Liver (tissue), 9 donors: ENCODE measurements around the gene CITED1. TPM values are rescaled to one million over a fixed set of nuclear protein-coding genes. Genes with fewer than 3 reads are reported as not detected.

Experiments
- DNase-seq: peaks from one replicate; pipeline ENCODE4 v3.0.0-alpha.2; 2017; ENCODE audit warnings: low spot score
- H3K27ac ChIP-seq, 2 donors: one replicate each; pipeline ENCODE4 v1.7.0; 2013; ENCODE audit warnings: inconsistent platforms in 2 of 2, low read length in 2 of 2, control low read depth in 1 of 2, low read depth in 1 of 2, mild to moderate bottlenecking in 1 of 2
- H3K27me3 ChIP-seq, 4 donors: one replicate each; pipeline versions ENCODE4 v1.6.1 to v1.7.0; 2013; ENCODE audit warnings: low read length in 3 of 4, inconsistent platforms in 1 of 4, mild to moderate bottlenecking in 1 of 4, moderate library complexity in 1 of 4; ENCODE audit not compliant: control insufficient read depth in 4 of 4, insufficient read depth in 4 of 4
- H3K36me3 ChIP-seq, 4 donors: one replicate each; pipeline versions ENCODE4 v1.6.1 to v1.7.0; 2013; ENCODE audit warnings: low read length in 3 of 4, mild to moderate bottlenecking in 3 of 4, low read depth in 1 of 4, moderate library complexity in 1 of 4; ENCODE audit not compliant: control insufficient read depth in 4 of 4, insufficient read depth in 3 of 4
- H3K4me1 ChIP-seq, 4 donors: one replicate each; pipeline versions ENCODE4 v1.6.1 to v1.7.0; 2013; ENCODE audit warnings: low read length in 3 of 4, mild to moderate bottlenecking in 3 of 4, moderate library complexity in 1 of 4; ENCODE audit not compliant: control insufficient read depth in 4 of 4, insufficient read depth in 4 of 4
- H3K4me3 ChIP-seq, 3 donors: one replicate each; pipeline versions ENCODE4 v1.6.1 to v1.7.0; 2013; ENCODE audit warnings: low read length in 3 of 3, control low read depth in 1 of 3, low read depth in 1 of 3, mild to moderate bottlenecking in 1 of 3
- H3K9ac ChIP-seq, 2 donors: one replicate each; pipeline ENCODE4 v1.7.0; 2013; ENCODE audit warnings: low read length in 2 of 2, mild to moderate bottlenecking in 2 of 2, moderate library complexity in 2 of 2, control low read depth in 1 of 2, low read depth in 1 of 2
- H3K9me3 ChIP-seq, 4 donors: one replicate each; pipeline versions ENCODE4 v1.6.1 to v1.7.0; 2013; ENCODE audit warnings: low read length in 3 of 4; ENCODE audit not compliant: control insufficient read depth in 4 of 4
- ATF3 ChIP-seq: IDR thresholded peaks from 2 replicates; pipeline ENCODE4 v1.6.1; 2016; ENCODE audit warnings: antibody characterized with exemption
- CTCF ChIP-seq: fragments of 150-350 bp; IDR thresholded peaks from 2 replicates; pipeline ENCODE4 v1.5.1; 2017; ENCODE audit warnings: improper control_type of control experiment, low read depth, low read length; ENCODE audit not compliant: missing input control
- FOXA1 ChIP-seq: IDR thresholded peaks from 2 replicates; pipeline ENCODE4 v1.6.1; 2016; ENCODE audit warnings: antibody characterized with exemption
- FOXA2 ChIP-seq: IDR thresholded peaks from 2 replicates; pipeline ENCODE4 v1.6.1; 2016; ENCODE audit warnings: antibody characterized with exemption
- GABPA ChIP-seq, 2 donors: IDR thresholded peaks in 1 of 2; conservative IDR thresholded peaks in 1 of 2; 2 replicates each; pipeline ENCODE4 v1.6.1; 2016; ENCODE audit warnings: antibody characterized with exemption in 2 of 2, mild to moderate bottlenecking in 1 of 2, moderate library complexity in 1 of 2
- HNF4A ChIP-seq, 2 donors: conservative IDR thresholded peaks; 2 replicates each; pipeline ENCODE4 v1.6.1; 2016; ENCODE audit warnings: antibody characterized with exemption in 2 of 2, mild to moderate bottlenecking in 2 of 2
- MAX ChIP-seq: IDR thresholded peaks from 2 replicates; pipeline ENCODE4 v1.6.1; 2016; ENCODE audit warnings: antibody characterized with exemption
- NR2F2 ChIP-seq: IDR thresholded peaks from 2 replicates; pipeline ENCODE4 v1.6.1; 2016; ENCODE audit warnings: antibody characterized with exemption
- RAD21 ChIP-seq, 2 donors: IDR thresholded peaks; 2 replicates each; pipeline ENCODE4 v1.6.1; 2016; ENCODE audit warnings: antibody characterized with exemption in 2 of 2, mild to moderate bottlenecking in 2 of 2
- REST ChIP-seq: IDR thresholded peaks from 2 replicates; pipeline ENCODE4 v1.6.1; 2016; ENCODE audit warnings: antibody characterized with exemption, mild to moderate bottlenecking
- RXRA ChIP-seq, 2 donors: IDR thresholded peaks; 2 replicates each; pipeline ENCODE4 v1.6.1; 2017 to 2018; ENCODE audit warnings: antibody characterized with exemption in 2 of 2, mild to moderate bottlenecking in 1 of 2
- SP1 ChIP-seq: IDR thresholded peaks from 2 replicates; pipeline ENCODE4 v1.6.1; 2018; ENCODE audit warnings: antibody characterized with exemption, mild to moderate bottlenecking
- TAF1 ChIP-seq: conservative IDR thresholded peaks from 2 replicates; pipeline ENCODE4 v1.6.1; 2016; ENCODE audit warnings: antibody characterized with exemption, mild to moderate bottlenecking
- YY1 ChIP-seq: IDR thresholded peaks from 2 replicates; pipeline ENCODE4 v1.6.1; 2016; ENCODE audit warnings: antibody characterized with exemption, mild to moderate bottlenecking
- WGBS: extraction: QIAGEN DNeasy Blood & Tissue Kit; methylation state at CpG from one replicate; pipeline ENCODE4 v1.1.7; 2013; 5-methylcytosine and 5-hydroxymethylcytosine counted together
- polyA plus RNA-seq, 2 donors: library from polyadenylated mRNA; stranded (reverse) in 1 of 2; unstranded in 1 of 2; fragments of 200-250 nt in 1 of 2; fragments of >200 nt in 1 of 2; fragmentation: Nextera tagmentation in 1 of 2; extraction: Ambion mirVana in 1 of 2; gene quantifications; one replicate each; pipeline versions ENCODE4 v1.2.1 to v1.2.3, GENCODE V29; 2013 to 2015
- total RNA-seq, 2 donors: library from RNA; depleted of rRNA; stranded (reverse); fragments of >200 nt; gene quantifications; one replicate each; pipeline ENCODE4 v1.2.3, GENCODE V29; 2014
- donor health status: healthy.
- donor health status: healthy.
- donor health status: healthy.
- donor health status: healthy.
- donor health status: healthy.

CITED1 gene
- total and polyA plus RNA-seq, 4 donors: 0.09 TPM; not detected in 3

- 87% methylated on average over 5 of the region's 5 CpGs for WGBS
- Histone ChIP-seq H3K9me3 (no peaks in the 10 kb centered on the region), H3K27me3 (no peaks in the 10 kb centered on the region), H3K4me3 (no peak overlapping the region), H3K36me3 (peaks cover 11 to 76% (median 54%) of the 10 kb centered on the region in 4 donors), H3K9ac (no peak overlapping the region), H3K27ac (peak overlapping the region in 1 of 2 donors; percentile 12), H3K4me1 (peaks cover 0 to under 1% (median 0%) of the 10 kb centered on the region in 4 donors)
- TF ChIP-seq NR2F2 (no peak), ATF3 (no peak), RAD21 (IDR thresholded peaks at IDR 0.05) (no peak), RXRA (IDR thresholded peaks at IDR 0.05) (no peak), TAF1 (no peak), YY1 (no peak), SP1 (no peak)
- no peak for DNase-seq
Observed at GRCh38 chrX:72270316-72270866, 35.3 kb downstream of the CITED1 start.

GRCh38 chrX:72269671-72270251, 36.0 kb downstream of the CITED1 start:
- H3K27ac ChIP-seq: peak overlapping the region in 1 of 2 donors; percentile 18
- WGBS: 76% methylated on average over 3 of the region's 3 CpGs
- H3K36me3 ChIP-seq: peaks cover 11 to 71% (median 51%) of the 10 kb centered on the region in 4 donors
- DNase-seq: no peak
- H3K9ac ChIP-seq: no peak overlapping the region
- H3K27me3 ChIP-seq: no peaks in the 10 kb centered on the region
- H3K9me3 ChIP-seq: no peaks in the 10 kb centered on the region
- H3K4me3 ChIP-seq: no peak overlapping the region
- H3K4me1 ChIP-seq: no peaks in the 10 kb centered on the region
- no peak for TF ChIP-seq ATF3
- no peak for TF ChIP-seq GABPA (IDR thresholded peaks at IDR 0.05 in 1 of 2, conservative IDR thresholded peaks at IDR 0.05 in 1 of 2)
- no peak for TF ChIP-seq RXRA (IDR thresholded peaks at IDR 0.05)
- no peak for TF ChIP-seq CTCF
- no peak for TF ChIP-seq HNF4A (conservative IDR thresholded peaks at IDR 0.05)
- no peak for TF ChIP-seq SP1
- TF ChIP-seq MAX: no peak
- no peak for TF ChIP-seq FOXA1

- 93% methylated on average over 2 of the region's 2 CpGs for WGBS
- TF ChIP-seq YY1: no peak
- TF ChIP-seq FOXA2: no peak
- TF ChIP-seq CTCF: no peak
- TF ChIP-seq MAX: no peak
- no peak for TF ChIP-seq FOXA1
- TF ChIP-seq ATF3: no peak
- TF ChIP-seq RXRA (IDR thresholded peaks at IDR 0.05): no peak
- no peak for TF ChIP-seq HNF4A (conservative IDR thresholded peaks at IDR 0.05)
- no peak for TF ChIP-seq RAD21 (IDR thresholded peaks at IDR 0.05)
- TF ChIP-seq NR2F2: no peak
- no peak for TF ChIP-seq SP1
- no peak for TF ChIP-seq REST
Observed at GRCh38 chrX:72268597-72269365, 36.9 kb downstream of the CITED1 start.

More at GRCh38 chrX:72268597-72269365, 36.9 kb downstream of the CITED1 start:
- H3K27ac ChIP-seq: no peak overlapping the region
- no peaks in the 10 kb centered on the region for H3K9me3 ChIP-seq
- no peaks in the 10 kb centered on the region for H3K4me1 ChIP-seq
- H3K36me3 ChIP-seq: peaks cover 11 to 62% (median 45%) of the 10 kb centered on the region in 4 donors
- DNase-seq: no peak
- H3K9ac ChIP-seq: no peak overlapping the region
- no peak overlapping the region for H3K4me3 ChIP-seq
- H3K27me3 ChIP-seq: no peaks in the 10 kb centered on the region
